ENCODE data around the gene ARID5B.

ARID5B gene

GRCh38 chr10:61903928-61904344 lies 2.4 kb downstream of the ARID5B start:
- peak overlapping the region; percentile 99 for H3K27ac ChIP-seq (ENCODE audit: extremely low read depth, low read depth, low read length)
- peaks cover 4% of the 10 kb centered on the region; the same call in 1 of the 2 replicates for H3K4me1 ChIP-seq (ENCODE audit: control insufficient read depth, insufficient read depth, low read length)
- CTCF ChIA-PET, result interaction anchor here (0.5 to 4.2 kb wide), 9 partner anchors 41 to 533 kb away, joined by 3 to 35 read pairs (median 3); no protein-coding TSS in a partner anchor
- peak overlapping the region; percentile 53 for H3K4me3 ChIP-seq (ENCODE audit: low read depth, low read length)
- H3K36me3 ChIP-seq (ENCODE audit: control insufficient read depth in 2 of 2, insufficient read depth in 1 of 2, low read length in 2 of 2), result no peaks in the 10 kb centered on the region
- H3K9me3 ChIP-seq (ENCODE audit: control insufficient read depth, insufficient read depth, low read depth, low read length), result no peaks in the 10 kb centered on the region
- POLR2A ChIA-PET, result interaction anchor here (0.6 to 1.6 kb wide), 10 partner anchors 28 to 952 kb away, joined by 3 to 9 read pairs (median 4); no protein-coding TSS in a partner anchor
- TF ChIP-seq ZNF398 (tag by site-specific recombination; IDR thresholded peaks at IDR 0.05), result peak; percentile 78
- no peak for TF ChIP-seq ZNF837 (tag by site-specific recombination; IDR thresholded peaks at IDR 0.05)
- TF ChIP-seq ZEB2 (tag by site-specific recombination; IDR thresholded peaks at IDR 0.05), result no peak
- TF ChIP-seq FEZF1 (tag by site-specific recombination; IDR thresholded peaks at IDR 0.05), result peak; percentile 36; the same call in 1 of the 2 replicates
- TF ChIP-seq ZSCAN16 (tag by site-specific recombination; IDR thresholded peaks at IDR 0.05), result no peak
- no peak for TF ChIP-seq ZNF341 (tag by site-specific recombination; IDR thresholded peaks at IDR 0.05; ENCODE audit: low read depth)
- TF ChIP-seq ZXDB (tag by site-specific recombination; IDR thresholded peaks at IDR 0.05), result no peak
- TF ChIP-seq ZNF214 (tag by site-specific recombination; IDR thresholded peaks at IDR 0.05; ENCODE audit: borderline replicate concordance), result no peak
- no peak for TF ChIP-seq SP7 (tag by site-specific recombination; IDR thresholded peaks at IDR 0.05)
- no peak for TF ChIP-seq ZNF585B (tag by site-specific recombination; IDR thresholded peaks at IDR 0.05)
- peak; percentile 65 for TF ChIP-seq ZBTB6 (tag by site-specific recombination; IDR thresholded peaks at IDR 0.05)
- TF ChIP-seq ZNF23 (tag by site-specific recombination; IDR thresholded peaks at IDR 0.05; ENCODE audit: borderline replicate concordance), result no peak
- no peak for TF ChIP-seq ZNF394 (tag by site-specific recombination; IDR thresholded peaks at IDR 0.05; ENCODE audit: borderline replicate concordance)
- TF ChIP-seq ZNF48 (tag by site-specific recombination; IDR thresholded peaks at IDR 0.05), result no peak
- no peak for TF ChIP-seq ZBTB7A (tag by site-specific recombination; IDR thresholded peaks at IDR 0.05; ENCODE audit: low read depth)
- TF ChIP-seq BCL6B (tag by site-specific recombination; IDR thresholded peaks at IDR 0.05), result no peak
- TF ChIP-seq OSR2 (tag by site-specific recombination; IDR thresholded peaks at IDR 0.05), result peak; percentile 53; the same call in 1 of the 2 replicates
- no peak for TF ChIP-seq ZNF354C (tag by site-specific recombination; IDR thresholded peaks at IDR 0.05; ENCODE audit: borderline replicate concordance, low read depth)
- peak; percentile 28; the same call in 1 of the 2 replicates for TF ChIP-seq ZNF335 (tag by site-specific recombination; conservative IDR thresholded peaks at IDR 0.05)
- TF ChIP-seq OVOL3 (tag by site-specific recombination; IDR thresholded peaks at IDR 0.05), result no peak
- TF ChIP-seq ZNF416 (tag by site-specific recombination; IDR thresholded peaks at IDR 0.05), result no peak
- no peak for TF ChIP-seq ZNF548 (tag by site-specific recombination; IDR thresholded peaks at IDR 0.05)
- TF ChIP-seq RBAK (tag by site-specific recombination; IDR thresholded peaks at IDR 0.05), result no peak
- TF ChIP-seq ZNF2 (tag by site-specific recombination; IDR thresholded peaks at IDR 0.05), result no peak
- 0 out of 2 replicates have a peak, but pooled peaks have one; percentile 5 for TF ChIP-seq SP2 (tag by site-specific recombination; IDR thresholded peaks at IDR 0.05)
- no peak for TF ChIP-seq YY2 (tag by site-specific recombination; IDR thresholded peaks at IDR 0.05)
- 0 out of 2 replicates have a peak, but pooled peaks have one; percentile 20 for TF ChIP-seq MZF1 (tag by site-specific recombination; IDR thresholded peaks at IDR 0.05; ENCODE audit: borderline replicate concordance)
- no peak for TF ChIP-seq ZNF701 (tag by site-specific recombination; IDR thresholded peaks at IDR 0.05)
- TF ChIP-seq ZNF132 (tag by site-specific recombination; IDR thresholded peaks at IDR 0.05; ENCODE audit: borderline replicate concordance), result no peak
- TF ChIP-seq INSM2 (tag by site-specific recombination; IDR thresholded peaks at IDR 0.05), result no peak
- TF ChIP-seq ZNF138 (tag by site-specific recombination; IDR thresholded peaks at IDR 0.05; ENCODE audit: borderline replicate concordance), result no peak
- no peak for TF ChIP-seq KLF10 (tag by site-specific recombination; IDR thresholded peaks at IDR 0.05)

All from HEK293 (cell line).